ENCODE results near the gene CACNB2.

- TF ChIP-seq FOXA1 (IDR thresholded peaks at IDR 0.05) (no peak), ZNF384 (IDR thresholded peaks at IDR 0.05) (no peak), BHLHE40 (IDR thresholded peaks at IDR 0.05; ENCODE audit: borderline replicate concordance) (no peak), FOXM1 (IDR thresholded peaks at IDR 0.05; ENCODE audit: borderline replicate concordance) (no peak)
These were observed 74.7 kb downstream of the CACNB2 start for GRCh38 chr10:18214691-18215563.
